ENCODE measurements around the gene NNT. TPM values are rescaled to one million over a fixed set of nuclear protein-coding genes. Genes with fewer than 3 reads are reported as not detected.

Gene NNT
- total and polyA plus RNA-seq, 8 donors, result 8.7 to 127 (median 17.5) TPM

DNA sequence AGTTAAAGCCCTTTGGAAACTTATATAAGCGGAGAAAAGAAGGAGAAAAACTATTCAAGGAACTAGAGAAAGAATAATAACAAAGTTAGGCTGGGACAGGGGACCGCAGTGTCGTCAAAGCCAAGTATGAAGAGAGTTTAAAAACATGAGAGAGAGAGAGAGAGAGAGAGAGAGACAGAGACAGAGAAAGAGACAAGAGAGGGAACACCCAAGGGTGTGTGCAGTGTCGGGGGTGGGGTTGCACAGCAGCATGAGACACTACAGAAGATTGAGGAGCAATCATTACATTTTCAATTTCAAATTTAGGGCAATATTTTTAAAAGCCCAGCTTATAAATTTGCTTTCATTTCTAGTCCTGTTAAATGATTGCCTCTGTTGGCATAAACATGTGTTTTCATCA lies 74.3 kb downstream of the NNT start:
- Histone ChIP-seq H3K27me3 (no peaks in the 10 kb centered on the region), H3K4me1 (no peaks in the 10 kb centered on the region), H3K27ac (no peak overlapping the region), H3K4me3 (no peak overlapping the region), H3K36me3 (peaks cover 0 to 55% (median 51%) of the 10 kb centered on the region in 4 donors), H3K9me3 (no peaks in the 10 kb centered on the region)
- TF ChIP-seq POLR2A (IDR thresholded peaks at IDR 0.05), result no peak
- TF ChIP-seq, protein P1, sequence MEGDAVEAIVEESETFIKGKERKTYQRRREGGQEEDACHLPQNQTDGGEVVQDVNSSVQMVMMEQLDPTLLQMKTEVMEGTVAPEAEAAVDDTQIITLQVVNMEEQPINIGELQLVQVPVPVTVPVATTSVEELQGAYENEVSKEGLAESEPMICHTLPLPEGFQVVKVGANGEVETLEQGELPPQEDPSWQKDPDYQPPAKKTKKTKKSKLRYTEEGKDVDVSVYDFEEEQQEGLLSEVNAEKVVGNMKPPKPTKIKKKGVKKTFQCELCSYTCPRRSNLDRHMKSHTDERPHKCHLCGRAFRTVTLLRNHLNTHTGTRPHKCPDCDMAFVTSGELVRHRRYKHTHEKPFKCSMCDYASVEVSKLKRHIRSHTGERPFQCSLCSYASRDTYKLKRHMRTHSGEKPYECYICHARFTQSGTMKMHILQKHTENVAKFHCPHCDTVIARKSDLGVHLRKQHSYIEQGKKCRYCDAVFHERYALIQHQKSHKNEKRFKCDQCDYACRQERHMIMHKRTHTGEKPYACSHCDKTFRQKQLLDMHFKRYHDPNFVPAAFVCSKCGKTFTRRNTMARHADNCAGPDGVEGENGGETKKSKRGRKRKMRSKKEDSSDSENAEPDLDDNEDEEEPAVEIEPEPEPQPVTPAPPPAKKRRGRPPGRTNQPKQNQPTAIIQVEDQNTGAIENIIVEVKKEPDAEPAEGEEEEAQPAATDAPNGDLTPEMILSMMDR (IDR thresholded peaks at IDR 0.05), result no peak
- TF ChIP-seq POLR2AphosphoS5 (IDR thresholded peaks at IDR 0.05), result no peak
- no peak for TF ChIP-seq EP300 (IDR thresholded peaks at IDR 0.05)
- no peak for DNase-seq
- intact Hi-C loops (cut with DNase I; ENCODE audit: low total_unique reads), result no loop called here
- 93 to 96% (median 95%) methylated on average over 4 of the region's 4 CpGs for WGBS, 5 donors

DNA sequence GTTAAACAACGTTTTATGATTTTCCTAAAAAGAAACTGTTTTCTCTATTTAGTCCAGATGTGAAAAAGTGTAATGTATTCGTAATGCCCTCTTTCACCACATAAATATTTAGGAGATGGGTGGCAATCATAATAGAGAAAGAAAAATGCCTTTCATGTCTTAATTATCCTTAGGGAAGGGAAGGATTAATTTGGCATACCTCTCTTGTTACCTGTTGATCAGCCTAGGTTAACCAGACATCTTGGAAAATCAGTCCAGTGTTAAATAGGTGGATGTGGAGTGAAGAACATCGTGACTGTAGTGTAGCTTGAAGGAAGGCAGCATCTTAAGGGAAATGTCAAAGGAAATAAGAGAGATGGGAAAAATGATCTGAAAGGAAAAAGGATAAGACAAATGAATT lies 76.2 kb downstream of the NNT start:
- TF ChIP-seq POLR2AphosphoS5 (IDR thresholded peaks at IDR 0.05) (no peak), POLR2A (IDR thresholded peaks at IDR 0.05) (no peak), EP300 (IDR thresholded peaks at IDR 0.05) (no peak)
- TF ChIP-seq, protein P1 (IDR thresholded peaks at IDR 0.05), result no peak
- peaks cover 0 to 54% (median 51%) of the 10 kb centered on the region in 4 donors for H3K36me3 ChIP-seq
- H3K27ac ChIP-seq, result no peak overlapping the region
- H3K27me3 ChIP-seq, result no peaks in the 10 kb centered on the region
- DNase-seq, result no peak
- H3K9me3 ChIP-seq, result no peaks in the 10 kb centered on the region
- peaks cover 0 to 13% (median 0%) of the 10 kb centered on the region in 4 donors for H3K4me1 ChIP-seq
- 91 to 94% (median 91%) methylated on average over 3 of the region's 3 CpGs for WGBS, 5 donors
- intact Hi-C loops (cut with DNase I; ENCODE audit: low total_unique reads), result no loop called here
- no peak overlapping the region for H3K4me3 ChIP-seq

DNA sequence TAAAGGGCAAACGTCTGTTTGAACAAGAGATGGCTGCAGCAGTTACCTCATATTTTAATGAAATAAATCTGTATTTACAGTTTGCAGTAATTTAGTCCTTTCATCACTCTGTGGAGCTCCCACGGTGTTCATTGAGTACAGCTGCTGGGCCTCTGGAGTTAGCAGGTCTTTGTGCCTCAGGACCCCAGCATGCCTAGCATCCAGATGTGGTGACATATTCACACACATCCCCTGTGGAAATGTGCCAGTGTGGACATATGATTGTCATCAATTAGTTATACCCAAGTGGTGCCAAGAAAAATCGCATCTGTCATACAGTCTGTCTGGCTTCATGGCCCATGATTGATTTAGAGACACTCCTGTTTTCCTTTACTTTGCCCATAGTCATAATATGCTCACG lies 77.3 kb downstream of the NNT start:
- H3K27me3 ChIP-seq, result no peaks in the 10 kb centered on the region
- 75 to 85% (median 82%) methylated on average over 4 of the region's 4 CpGs for WGBS, 5 donors
- peaks cover 0 to 60% (median 50%) of the 10 kb centered on the region in 4 donors for H3K36me3 ChIP-seq
- H3K27ac ChIP-seq, result no peak overlapping the region
- no peaks in the 10 kb centered on the region for H3K9me3 ChIP-seq
- no peak for DNase-seq
- intact Hi-C loops (cut with DNase I; ENCODE audit: low total_unique reads), result no loop called here
- peaks cover 0 to 24% (median 1%) of the 10 kb centered on the region in 4 donors for H3K4me1 ChIP-seq
- TF ChIP-seq POLR2A (IDR thresholded peaks at IDR 0.05), result no peak
- TF ChIP-seq POLR2AphosphoS5 (IDR thresholded peaks at IDR 0.05), result no peak
- TF ChIP-seq, protein P1 (IDR thresholded peaks at IDR 0.05), result no peak
- TF ChIP-seq EP300 (IDR thresholded peaks at IDR 0.05), result no peak
- H3K4me3 ChIP-seq, result no peak overlapping the region

DNA sequence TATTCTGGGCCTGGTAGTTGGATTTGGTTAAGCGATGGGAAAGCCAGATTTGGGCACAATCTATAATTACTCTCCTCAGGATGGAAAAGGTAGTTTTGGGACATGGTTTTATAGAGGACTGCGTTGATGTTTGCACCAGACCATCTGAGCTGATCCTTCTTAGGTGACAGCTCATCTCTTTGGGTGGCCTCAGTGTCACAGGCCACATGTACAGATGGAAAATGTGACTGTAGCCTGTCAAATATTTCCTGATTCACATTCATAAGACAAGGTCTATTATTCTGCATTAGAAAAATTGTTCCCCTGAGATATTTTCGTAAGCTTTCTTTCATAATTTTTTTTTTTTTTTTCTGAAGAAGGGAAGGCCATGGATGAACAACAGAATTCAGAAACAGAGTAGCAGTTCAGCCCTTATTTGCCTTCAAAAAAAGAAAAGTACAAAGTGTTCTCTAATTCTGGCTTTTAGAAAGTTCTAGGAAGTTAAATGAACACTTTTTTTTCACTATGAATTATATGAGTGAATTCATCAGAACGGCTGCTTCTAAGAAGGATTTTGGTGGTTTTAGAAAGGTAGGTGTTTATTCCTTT lies 81.0 kb downstream of the NNT start:
- peaks cover 0 to 30% (median 4%) of the 10 kb centered on the region in 4 donors for H3K4me1 ChIP-seq
- H3K9me3 ChIP-seq, result no peaks in the 10 kb centered on the region
- H3K36me3 ChIP-seq, result peaks cover 0 to 27% (median 24%) of the 10 kb centered on the region in 4 donors
- 78 to 93% (median 84%) methylated on average over 4 of the region's 4 CpGs for whole genome bisulfite sequencing, 5 donors
- no peak overlapping the region for H3K4me3 ChIP-seq
- DNase-seq, result no peak
- no peak for TF ChIP-seq POLR2AphosphoS5 (IDR thresholded peaks at IDR 0.05)
- TF ChIP-seq, protein P1 (IDR thresholded peaks at IDR 0.05), result no peak
- H3K27me3 ChIP-seq, result no peaks in the 10 kb centered on the region
- peak overlapping the region in 4 of 5 donors; percentile 28 to 62 (median 48) for H3K27ac ChIP-seq
- intact Hi-C loops (cut with DNase I; ENCODE audit: low total_unique reads), result no loop called here
